Activated CD4-positive, CD25-positive, alpha-beta regulatory T cell (primary cell): ENCODE data around the gene RALGAPA2.

ENCODE experiments used
- DNase-seq, 4 experiments: peaks; one replicate each; lab custom pipeline; 2025; lab: John Stamatoyannopoulos, UW

Gene RALGAPA2

GRCh38 chr20:20630551-20630950 lies 81.9 kb downstream of the RALGAPA2 start:
- no peak for DNase-seq

GRCh38 chr20:20629556-20630188 lies 82.8 kb downstream of the RALGAPA2 start:
- DNase-seq, result no peak

GRCh38 chr20:20628314-20628713 lies 84.1 kb downstream of the RALGAPA2 start:
- no peak for DNase-seq

GRCh38 chr20:20627471-20627870 lies 85.0 kb downstream of the RALGAPA2 start:
- DNase-seq, result no peak

GRCh38 chr20:20624914-20625313 lies 87.5 kb downstream of the RALGAPA2 start:
- no peak for DNase-seq

GRCh38 chr20:20621195-20621594 lies 91.2 kb downstream of the RALGAPA2 start:
- no peak for DNase-seq

- DNase-seq, result no peak
These were observed 98.1 kb downstream of the RALGAPA2 start for GRCh38 chr20:20614391-20614790.

GRCh38 chr20:20612251-20612650 lies 100.2 kb downstream of the RALGAPA2 start:
- no peak for DNase-seq

- DNase-seq, result no peak
These were observed 101.3 kb downstream of the RALGAPA2 start for GRCh38 chr20:20611167-20611566.

- no peak for DNase-seq
These were observed 102.9 kb downstream of the RALGAPA2 start for GRCh38 chr20:20609522-20609921.

GRCh38 chr20:20608641-20609040 lies 103.8 kb downstream of the RALGAPA2 start:
- DNase-seq, result no peak

- no peak for DNase-seq
These were observed 104.4 kb downstream of the RALGAPA2 start for GRCh38 chr20:20608041-20608440.

- DNase-seq, result no peak
These were observed 105.6 kb downstream of the RALGAPA2 start for GRCh38 chr20:20606881-20607280.

GRCh38 chr20:20606050-20606449 lies 106.4 kb downstream of the RALGAPA2 start:
- DNase-seq, result no peak

- DNase-seq, result no peak
These were observed 107.5 kb downstream of the RALGAPA2 start for GRCh38 chr20:20604907-20605306.

- DNase-seq, result no peak
These were observed 108.1 kb downstream of the RALGAPA2 start for GRCh38 chr20:20604357-20604756.

- no peak for DNase-seq
These were observed 109.0 kb downstream of the RALGAPA2 start for GRCh38 chr20:20603339-20603990.

GRCh38 chr20:20597966-20598365 lies 114.5 kb downstream of the RALGAPA2 start:
- no peak for DNase-seq

GRCh38 chr20:20594171-20594530 lies 118.3 kb downstream of the RALGAPA2 start:
- DNase-seq, result no peak

GRCh38 chr20:20593447-20594170 lies 118.8 kb downstream of the RALGAPA2 start:
- DNase-seq, result no peak

- DNase-seq, result no peak
These were observed 127.3 kb downstream of the RALGAPA2 start for GRCh38 chr20:20585146-20585545.

- no peak for DNase-seq
These were observed 129.7 kb downstream of the RALGAPA2 start for GRCh38 chr20:20582734-20583133.

GRCh38 chr20:20580139-20580538 lies 132.3 kb downstream of the RALGAPA2 start:
- no peak for DNase-seq
